ENCODE measurements around the gene ASPSCR1. TPM values are rescaled to one million over a fixed set of nuclear protein-coding genes. Genes with fewer than 3 reads are reported as not detected.

ASPSCR1 gene
- total RNA-seq, 1 experiment from 2014 or later, result 59.2 TPM

DNA sequence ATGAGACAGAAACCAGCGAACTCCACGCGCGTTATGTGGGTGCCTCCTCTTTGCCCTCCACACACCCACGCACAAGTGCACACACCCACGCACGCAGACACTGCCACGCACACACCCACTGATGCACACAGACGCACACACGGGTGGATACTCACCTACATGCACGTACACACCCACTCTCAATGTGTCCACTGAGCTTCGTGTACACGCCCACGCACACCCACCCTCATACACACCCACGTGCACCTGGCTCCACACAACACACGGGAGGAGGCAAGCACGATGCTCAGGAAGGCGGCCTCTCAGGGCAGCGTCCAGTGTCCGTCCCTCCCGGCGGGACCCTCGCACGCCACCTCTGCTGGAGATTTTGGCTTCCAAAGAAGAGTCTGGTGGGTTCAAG lies 70.0 kb downstream of the ASPSCR1 start:
- H3K9me3 ChIP-seq, result no peaks in the 10 kb centered on the region
- ChIA-PET POLR2A (no interaction called here), CTCF (no interaction called here)
- TF ChIP-seq, protein P1, sequence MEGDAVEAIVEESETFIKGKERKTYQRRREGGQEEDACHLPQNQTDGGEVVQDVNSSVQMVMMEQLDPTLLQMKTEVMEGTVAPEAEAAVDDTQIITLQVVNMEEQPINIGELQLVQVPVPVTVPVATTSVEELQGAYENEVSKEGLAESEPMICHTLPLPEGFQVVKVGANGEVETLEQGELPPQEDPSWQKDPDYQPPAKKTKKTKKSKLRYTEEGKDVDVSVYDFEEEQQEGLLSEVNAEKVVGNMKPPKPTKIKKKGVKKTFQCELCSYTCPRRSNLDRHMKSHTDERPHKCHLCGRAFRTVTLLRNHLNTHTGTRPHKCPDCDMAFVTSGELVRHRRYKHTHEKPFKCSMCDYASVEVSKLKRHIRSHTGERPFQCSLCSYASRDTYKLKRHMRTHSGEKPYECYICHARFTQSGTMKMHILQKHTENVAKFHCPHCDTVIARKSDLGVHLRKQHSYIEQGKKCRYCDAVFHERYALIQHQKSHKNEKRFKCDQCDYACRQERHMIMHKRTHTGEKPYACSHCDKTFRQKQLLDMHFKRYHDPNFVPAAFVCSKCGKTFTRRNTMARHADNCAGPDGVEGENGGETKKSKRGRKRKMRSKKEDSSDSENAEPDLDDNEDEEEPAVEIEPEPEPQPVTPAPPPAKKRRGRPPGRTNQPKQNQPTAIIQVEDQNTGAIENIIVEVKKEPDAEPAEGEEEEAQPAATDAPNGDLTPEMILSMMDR (IDR thresholded peaks at IDR 0.05; ENCODE audit: insufficient read depth in 1 of 2, low read depth in 1 of 2, low read length in 1 of 2, severe bottlenecking in 1 of 2, unreplicated experiment in 1 of 2), result no peak
- H3K27me3 ChIP-seq (replicated peaks; ENCODE audit: control insufficient read depth, insufficient read depth, low read length), result no peaks in the 10 kb centered on the region
- Mint-ChIP-seq H3K36me3 (ENCODE audit: insufficient read depth, unreplicated experiment) (no peaks in the 10 kb centered on the region), H3K4me1 (ENCODE audit: low read depth, unreplicated experiment) (no peaks in the 10 kb centered on the region), H3K4me3 (ENCODE audit: unreplicated experiment) (no peak overlapping the region), H3K27ac (ENCODE audit: unreplicated experiment) (no peak overlapping the region), H3K27me3 (ENCODE audit: insufficient read depth, unreplicated experiment) (no peaks in the 10 kb centered on the region), H3K9me3 (ENCODE audit: unreplicated experiment) (no peaks in the 10 kb centered on the region)
- no peaks in the 10 kb centered on the region; the same call in 1 of the 2 replicates for H3K36me3 ChIP-seq (ENCODE audit: control insufficient read depth, insufficient read depth, low read length)
- H3K4me3 ChIP-seq (ENCODE audit: low read depth, low read length), result no peak overlapping the region
- peaks cover 8% of the 10 kb centered on the region; the same call in 1 of the 2 replicates for H3K4me1 ChIP-seq
- DNase-seq, result no peak
- no TSS peak for BruUV-seq (replicated peaks)
- intact Hi-C loops (cut with micrococcal nuclease; ENCODE audit: unreplicated experiment), result no loop called here

DNA sequence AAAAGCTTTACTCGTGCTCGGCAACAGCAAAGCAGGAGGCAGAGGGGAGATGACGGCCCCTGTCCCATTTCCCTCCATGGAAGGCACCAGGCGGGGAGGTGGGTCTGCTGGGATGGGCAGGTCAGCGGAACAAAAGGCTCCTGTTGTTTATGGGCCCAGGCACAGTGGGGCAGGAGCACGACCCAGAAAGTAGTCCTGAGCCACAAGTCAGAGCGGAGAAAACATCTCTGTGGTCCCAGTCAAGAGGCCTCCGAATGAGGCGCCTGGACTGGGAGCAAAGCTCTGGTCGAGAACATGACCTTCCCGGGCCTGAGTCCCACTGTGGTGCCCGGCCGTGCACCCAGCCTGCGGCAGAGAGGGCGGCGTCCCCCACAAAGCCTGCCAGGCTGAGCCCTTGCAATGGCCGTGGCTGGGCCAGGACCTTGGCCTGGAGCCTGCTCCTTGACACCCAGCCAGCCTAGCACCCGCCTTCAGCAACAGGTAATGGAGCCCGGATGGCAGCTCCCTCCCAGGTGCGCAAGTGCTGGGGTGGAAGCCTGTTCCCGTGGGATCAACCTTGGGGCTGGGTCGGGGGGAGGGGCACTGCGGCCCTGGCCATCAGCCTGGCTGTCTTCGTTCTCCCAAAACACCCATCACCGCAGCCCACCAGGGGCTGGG lies 70.6 kb downstream of the ASPSCR1 start:
- peaks cover 8% of the 10 kb centered on the region for H3K4me1 ChIP-seq
- no peak overlapping the region for H3K4me3 Mint-ChIP-seq (ENCODE audit: unreplicated experiment)
- POLR2A ChIA-PET, result no interaction called here
- no peak overlapping the region for H3K27ac Mint-ChIP-seq (ENCODE audit: unreplicated experiment)
- H3K27me3 Mint-ChIP-seq (ENCODE audit: insufficient read depth, unreplicated experiment), result no peaks in the 10 kb centered on the region
- H3K36me3 Mint-ChIP-seq (ENCODE audit: insufficient read depth, unreplicated experiment), result no peaks in the 10 kb centered on the region
- H3K4me1 Mint-ChIP-seq (ENCODE audit: low read depth, unreplicated experiment), result no peaks in the 10 kb centered on the region
- H3K36me3 ChIP-seq (ENCODE audit: control insufficient read depth, insufficient read depth, low read length), result no peaks in the 10 kb centered on the region; the same call in 1 of the 2 replicates
- intact Hi-C loops (cut with micrococcal nuclease; ENCODE audit: unreplicated experiment), result no loop called here
- no peaks in the 10 kb centered on the region for H3K27me3 ChIP-seq (replicated peaks; ENCODE audit: control insufficient read depth, insufficient read depth, low read length)
- TSS peak; percentile 15 for BruUV-seq (replicated peaks)
- CTCF ChIA-PET, result no interaction called here
- TF ChIP-seq, protein P1 (IDR thresholded peaks at IDR 0.05; ENCODE audit: insufficient read depth in 1 of 2, low read depth in 1 of 2, low read length in 1 of 2, severe bottlenecking in 1 of 2, unreplicated experiment in 1 of 2), result no peak
- DNase-seq, result no peak
- no peaks in the 10 kb centered on the region for H3K9me3 ChIP-seq
- no peak overlapping the region for H3K4me3 ChIP-seq (ENCODE audit: low read depth, low read length)
- H3K9me3 Mint-ChIP-seq (ENCODE audit: unreplicated experiment), result no peaks in the 10 kb centered on the region

DNA sequence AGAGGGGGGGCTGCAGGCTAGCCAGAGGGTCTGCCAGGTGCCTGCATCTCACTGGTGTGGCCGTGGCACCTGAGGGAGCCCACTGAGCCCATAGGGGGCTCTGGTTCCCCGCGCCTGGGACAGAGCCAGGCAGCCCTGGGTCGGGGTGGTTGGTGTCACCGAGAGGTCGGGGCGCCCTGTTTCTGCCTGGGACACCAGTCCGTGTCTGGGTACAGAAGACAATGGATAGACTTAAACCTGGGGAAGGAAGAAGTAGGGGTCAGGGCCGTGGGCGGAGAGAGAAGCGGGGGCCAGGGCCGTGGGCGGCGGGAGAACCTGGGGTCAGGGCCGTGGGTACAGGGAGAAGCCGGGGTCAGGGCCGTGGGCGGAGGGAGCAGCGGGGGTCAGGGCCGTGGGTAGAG lies 71.1 kb downstream of the ASPSCR1 start:
- Mint-ChIP-seq H3K9me3 (ENCODE audit: unreplicated experiment) (no peaks in the 10 kb centered on the region), H3K27ac (ENCODE audit: unreplicated experiment) (no peak overlapping the region), H3K4me1 (ENCODE audit: low read depth, unreplicated experiment) (no peaks in the 10 kb centered on the region), H3K4me3 (ENCODE audit: unreplicated experiment) (no peak overlapping the region), H3K27me3 (ENCODE audit: insufficient read depth, unreplicated experiment) (no peaks in the 10 kb centered on the region), H3K36me3 (ENCODE audit: insufficient read depth, unreplicated experiment) (no peaks in the 10 kb centered on the region)
- DNase-seq, result no peak
- POLR2A ChIA-PET, result no interaction called here
- Histone ChIP-seq H3K36me3 (ENCODE audit: control insufficient read depth, insufficient read depth, low read length) (no peaks in the 10 kb centered on the region; the same call in 1 of the 2 replicates), H3K27me3 (replicated peaks; ENCODE audit: control insufficient read depth, insufficient read depth, low read length) (no peaks in the 10 kb centered on the region), H3K4me3 (ENCODE audit: low read depth, low read length) (no peak overlapping the region), H3K4me1 (peaks cover 8% of the 10 kb centered on the region), H3K9me3 (no peaks in the 10 kb centered on the region)
- TF ChIP-seq, protein P1 (IDR thresholded peaks at IDR 0.05; ENCODE audit: insufficient read depth in 1 of 2, low read depth in 1 of 2, low read length in 1 of 2, severe bottlenecking in 1 of 2, unreplicated experiment in 1 of 2), result no peak
- intact Hi-C loops (cut with micrococcal nuclease; ENCODE audit: unreplicated experiment), result no loop called here
- CTCF ChIA-PET, result no interaction called here
- no TSS peak for BruUV-seq (replicated peaks)
